ENCODE measurements around the gene DBF4B. TPM values are rescaled to one million over a fixed set of nuclear protein-coding genes. Genes with fewer than 3 reads are reported as not detected.

Gene DBF4B
- total and polyA plus RNA-seq, 2 of the 13 experiments (the other 11 are each of a cell fraction or from before 2014, with no cell fraction given): 11.7 to 13.2 TPM

DNA sequence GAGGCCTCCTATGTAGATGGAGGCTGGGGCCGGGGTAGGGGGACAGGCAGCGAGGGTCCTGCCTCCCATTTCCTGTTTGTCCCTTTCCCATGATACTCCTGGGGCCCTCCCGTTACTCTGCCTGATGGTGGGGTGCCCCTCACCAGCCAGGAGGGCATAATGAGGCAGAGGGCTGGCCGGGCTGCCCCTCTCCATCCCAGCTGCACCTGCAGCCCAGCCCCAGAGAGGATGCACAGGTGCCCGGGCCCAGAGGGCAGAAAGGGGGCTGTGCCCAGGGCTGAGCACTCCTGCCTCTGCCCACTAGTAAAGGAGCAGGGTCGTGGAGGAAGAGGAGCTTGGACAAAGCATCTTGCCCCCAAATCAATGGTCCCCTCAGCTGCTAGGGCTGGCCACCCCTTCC is 60.8 kb downstream of the DBF4B start:
- Histone ChIP-seq H3K27me3 (ENCODE audit: control insufficient read depth in 1 of 2, insufficient read depth in 2 of 2, low read length in 2 of 2) (peaks cover 10 to 62% of the 10 kb centered on the region in 2 experiments; a peak in 4 of 5 replicates), H3K9me3 (ENCODE audit: low read length) (no peaks in the 10 kb centered on the region), H3K27ac (ENCODE audit: extremely low read length, insufficient read depth, low read length) (no peak overlapping the region), H4K20me1 (ENCODE audit: insufficient read depth, low read length) (no peaks in the 10 kb centered on the region), H3K36me3 (replicated peaks in 1 of 2; ENCODE audit: control insufficient read depth in 1 of 2, insufficient read depth in 2 of 2, low read length in 2 of 2) (no peaks in the 10 kb centered on the region), H3K4me3 (replicated peaks in 1 of 3; ENCODE audit: insufficient read depth in 1 of 3, low read depth in 2 of 3, low read length in 3 of 3) (peak overlapping the region in 1 of 3 experiments; percentile 22; a peak in 1 of 6 replicates), H3K79me2 (ENCODE audit: insufficient read depth, low read length) (no peaks in the 10 kb centered on the region), H3K4me2 (ENCODE audit: low read depth, low read length) (peak overlapping the region; percentile 46), H3K4me1 (ENCODE audit: insufficient read depth, low read length) (peaks cover 33% of the 10 kb centered on the region), H3K9ac (ENCODE audit: insufficient read depth, low read depth, low read length) (no peak overlapping the region), H2AFZ (ENCODE audit: low read length) (no peak overlapping the region)
- in situ Hi-C loops (cut with HindIII; ENCODE audit: extremely low pct_ligation_motif_present, low pct_unique_long_range_greater_than_20kb) (no loop called here), intact Hi-C loops (cut with micrococcal nuclease; ENCODE audit: unreplicated experiment) (no loop called here)
- no peak for FAIRE-seq
- POLR2A ChIA-PET: interaction anchor here (0.6 to 0.7 kb wide), 2 partner anchors 29 to 211 kb away, joined by 3 read pairs; no protein-coding TSS in a partner anchor
- ATAC-seq: no peak
- WGBS (ENCODE audit: low lambda C conversion rate): 20% methylated on average over 2 of the region's 6 CpGs
- BruUV-seq (replicated peaks): no TSS peak
- CTCF ChIA-PET (ENCODE audit: low intra/inter-chr PET ratio, low total read pairs): no interaction called here
- DNase-seq (ENCODE audit: low spot score): no peak
- TF ChIP-seq, protein P1, sequence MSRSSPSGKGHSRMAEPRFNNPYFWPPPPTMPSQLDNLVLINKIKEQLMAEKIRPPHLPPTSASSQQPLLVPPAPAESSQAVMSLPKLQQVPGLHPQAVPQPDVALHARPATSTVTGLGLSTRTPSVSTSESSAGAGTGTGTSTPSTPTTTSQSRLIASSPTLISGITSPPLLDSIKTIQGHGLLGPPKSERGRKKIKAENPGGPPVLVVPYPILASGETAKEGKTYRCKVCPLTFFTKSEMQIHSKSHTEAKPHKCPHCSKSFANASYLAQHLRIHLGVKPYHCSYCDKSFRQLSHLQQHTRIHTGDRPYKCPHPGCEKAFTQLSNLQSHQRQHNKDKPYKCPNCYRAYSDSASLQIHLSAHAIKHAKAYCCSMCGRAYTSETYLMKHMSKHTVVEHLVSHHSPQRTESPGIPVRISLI (CRISPR knock-in tag; IDR thresholded peaks at IDR 0.05; ENCODE audit: borderline replicate concordance): no peak
- TF ChIP-seq MED8 (CRISPR knock-in tag; IDR thresholded peaks at IDR 0.05; ENCODE audit: insufficient replicate concordance) (no peak), ZSCAN25 (CRISPR knock-in tag; IDR thresholded peaks at IDR 0.05) (no peak), TAF15 (IDR thresholded peaks at IDR 0.05; ENCODE audit: low read depth, low read length, poor library complexity, severe bottlenecking) (no peak), SRSF4 (IDR thresholded peaks at IDR 0.05; ENCODE audit: low read depth, low read length, poor library complexity, severe bottlenecking) (no peak), ZNF20 (CRISPR knock-in tag; IDR thresholded peaks at IDR 0.05) (no peak)
- TF ChIP-seq, protein P2, sequence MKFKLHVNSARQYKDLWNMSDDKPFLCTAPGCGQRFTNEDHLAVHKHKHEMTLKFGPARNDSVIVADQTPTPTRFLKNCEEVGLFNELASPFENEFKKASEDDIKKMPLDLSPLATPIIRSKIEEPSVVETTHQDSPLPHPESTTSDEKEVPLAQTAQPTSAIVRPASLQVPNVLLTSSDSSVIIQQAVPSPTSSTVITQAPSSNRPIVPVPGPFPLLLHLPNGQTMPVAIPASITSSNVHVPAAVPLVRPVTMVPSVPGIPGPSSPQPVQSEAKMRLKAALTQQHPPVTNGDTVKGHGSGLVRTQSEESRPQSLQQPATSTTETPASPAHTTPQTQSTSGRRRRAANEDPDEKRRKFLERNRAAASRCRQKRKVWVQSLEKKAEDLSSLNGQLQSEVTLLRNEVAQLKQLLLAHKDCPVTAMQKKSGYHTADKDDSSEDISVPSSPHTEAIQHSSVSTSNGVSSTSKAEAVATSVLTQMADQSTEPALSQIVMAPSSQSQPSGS (CRISPR knock-in tag; IDR thresholded peaks at IDR 0.05): 0 out of 2 replicates have a peak, but pooled peaks have one; percentile 9
- TF ChIP-seq, protein P3, sequence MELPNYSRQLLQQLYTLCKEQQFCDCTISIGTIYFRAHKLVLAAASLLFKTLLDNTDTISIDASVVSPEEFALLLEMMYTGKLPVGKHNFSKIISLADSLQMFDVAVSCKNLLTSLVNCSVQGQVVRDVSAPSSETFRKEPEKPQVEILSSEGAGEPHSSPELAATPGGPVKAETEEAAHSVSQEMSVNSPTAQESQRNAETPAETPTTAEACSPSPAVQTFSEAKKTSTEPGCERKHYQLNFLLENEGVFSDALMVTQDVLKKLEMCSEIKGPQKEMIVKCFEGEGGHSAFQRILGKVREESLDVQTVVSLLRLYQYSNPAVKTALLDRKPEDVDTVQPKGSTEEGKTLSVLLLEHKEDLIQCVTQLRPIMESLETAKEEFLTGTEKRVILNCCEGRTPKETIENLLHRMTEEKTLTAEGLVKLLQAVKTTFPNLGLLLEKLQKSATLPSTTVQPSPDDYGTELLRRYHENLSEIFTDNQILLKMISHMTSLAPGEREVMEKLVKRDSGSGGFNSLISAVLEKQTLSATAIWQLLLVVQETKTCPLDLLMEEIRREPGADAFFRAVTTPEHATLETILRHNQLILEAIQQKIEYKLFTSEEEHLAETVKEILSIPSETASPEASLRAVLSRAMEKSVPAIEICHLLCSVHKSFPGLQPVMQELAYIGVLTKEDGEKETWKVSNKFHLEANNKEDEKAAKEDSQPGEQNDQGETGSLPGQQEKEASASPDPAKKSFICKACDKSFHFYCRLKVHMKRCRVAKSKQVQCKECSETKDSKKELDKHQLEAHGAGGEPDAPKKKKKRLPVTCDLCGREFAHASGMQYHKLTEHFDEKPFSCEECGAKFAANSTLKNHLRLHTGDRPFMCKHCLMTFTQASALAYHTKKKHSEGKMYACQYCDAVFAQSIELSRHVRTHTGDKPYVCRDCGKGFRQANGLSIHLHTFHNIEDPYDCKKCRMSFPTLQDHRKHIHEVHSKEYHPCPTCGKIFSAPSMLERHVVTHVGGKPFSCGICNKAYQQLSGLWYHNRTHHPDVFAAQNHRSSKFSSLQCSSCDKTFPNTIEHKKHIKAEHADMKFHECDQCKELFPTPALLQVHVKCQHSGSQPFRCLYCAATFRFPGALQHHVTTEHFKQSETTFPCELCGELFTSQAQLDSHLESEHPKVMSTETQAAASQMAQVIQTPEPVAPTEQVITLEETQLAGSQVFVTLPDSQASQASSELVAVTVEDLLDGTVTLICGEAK (IDR thresholded peaks at IDR 0.05): no peak
- TF ChIP-seq, protein P3 (CRISPR knock-in tag; IDR thresholded peaks at IDR 0.05): no peak
- TF ChIP-seq, protein P4, sequence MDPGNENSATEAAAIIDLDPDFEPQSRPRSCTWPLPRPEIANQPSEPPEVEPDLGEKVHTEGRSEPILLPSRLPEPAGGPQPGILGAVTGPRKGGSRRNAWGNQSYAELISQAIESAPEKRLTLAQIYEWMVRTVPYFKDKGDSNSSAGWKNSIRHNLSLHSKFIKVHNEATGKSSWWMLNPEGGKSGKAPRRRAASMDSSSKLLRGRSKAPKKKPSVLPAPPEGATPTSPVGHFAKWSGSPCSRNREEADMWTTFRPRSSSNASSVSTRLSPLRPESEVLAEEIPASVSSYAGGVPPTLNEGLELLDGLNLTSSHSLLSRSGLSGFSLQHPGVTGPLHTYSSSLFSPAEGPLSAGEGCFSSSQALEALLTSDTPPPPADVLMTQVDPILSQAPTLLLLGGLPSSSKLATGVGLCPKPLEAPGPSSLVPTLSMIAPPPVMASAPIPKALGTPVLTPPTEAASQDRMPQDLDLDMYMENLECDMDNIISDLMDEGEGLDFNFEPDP (CRISPR knock-in tag; conservative IDR thresholded peaks at IDR 0.05): 0 out of 2 replicates have a peak, but pooled peaks have one; percentile 43

Data from HepG2 (cell line).